Measurements from ENCODE around the gene RING1.
A peak's percentile ranks its signal among the peaks of the same experiment; 100 is the strongest.

RING1 gene

DNA sequence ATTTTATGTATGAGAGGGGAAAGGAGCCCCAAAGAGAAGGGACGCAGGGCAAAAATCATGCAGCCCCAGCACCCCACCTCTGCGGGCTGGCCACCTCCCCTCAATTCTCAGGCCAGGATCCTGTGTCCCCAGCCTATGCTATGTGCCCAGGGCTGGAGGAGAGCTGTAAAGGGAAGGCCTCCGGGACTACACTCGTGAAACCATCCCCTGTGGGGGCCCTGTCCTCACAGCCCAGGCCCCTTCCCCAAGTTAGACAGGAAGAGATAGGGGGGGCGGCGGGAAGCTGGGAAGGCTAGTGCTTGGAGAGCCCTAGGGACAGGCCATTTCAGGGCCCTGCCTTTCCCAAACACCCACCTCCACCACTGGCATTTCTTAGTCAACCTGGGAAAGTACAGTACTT lies 14.7 kb upstream of the RING1 start:
- no peak for DNase-seq

DNA sequence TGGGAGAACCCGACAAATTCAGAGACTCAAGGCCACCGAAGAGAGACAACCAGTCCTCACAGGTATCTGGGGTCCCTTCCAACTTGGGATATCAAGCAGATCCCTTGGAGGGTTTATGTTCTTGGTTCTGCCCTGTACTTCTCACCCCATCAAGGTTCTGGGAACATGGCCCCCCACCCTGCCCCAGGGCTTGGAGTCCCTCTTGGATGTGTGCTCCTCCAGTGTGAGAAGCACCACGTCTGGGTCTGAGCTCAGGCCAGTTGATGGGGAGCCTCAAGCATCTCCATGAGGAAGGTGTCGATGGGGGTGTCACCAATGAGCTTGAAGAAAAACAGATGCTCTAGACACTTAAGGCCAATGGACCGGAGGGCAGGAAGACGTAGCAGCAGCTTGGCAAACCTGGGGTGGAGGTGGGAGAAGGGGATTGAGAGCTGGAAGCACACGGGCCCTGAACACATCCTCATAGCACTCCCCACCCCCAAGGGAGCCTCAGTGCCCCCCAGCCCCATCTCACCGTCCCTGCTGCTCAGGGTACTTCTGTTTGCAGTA lies 13.8 kb upstream of the RING1 start:
- DNase-seq: no peak

DNA sequence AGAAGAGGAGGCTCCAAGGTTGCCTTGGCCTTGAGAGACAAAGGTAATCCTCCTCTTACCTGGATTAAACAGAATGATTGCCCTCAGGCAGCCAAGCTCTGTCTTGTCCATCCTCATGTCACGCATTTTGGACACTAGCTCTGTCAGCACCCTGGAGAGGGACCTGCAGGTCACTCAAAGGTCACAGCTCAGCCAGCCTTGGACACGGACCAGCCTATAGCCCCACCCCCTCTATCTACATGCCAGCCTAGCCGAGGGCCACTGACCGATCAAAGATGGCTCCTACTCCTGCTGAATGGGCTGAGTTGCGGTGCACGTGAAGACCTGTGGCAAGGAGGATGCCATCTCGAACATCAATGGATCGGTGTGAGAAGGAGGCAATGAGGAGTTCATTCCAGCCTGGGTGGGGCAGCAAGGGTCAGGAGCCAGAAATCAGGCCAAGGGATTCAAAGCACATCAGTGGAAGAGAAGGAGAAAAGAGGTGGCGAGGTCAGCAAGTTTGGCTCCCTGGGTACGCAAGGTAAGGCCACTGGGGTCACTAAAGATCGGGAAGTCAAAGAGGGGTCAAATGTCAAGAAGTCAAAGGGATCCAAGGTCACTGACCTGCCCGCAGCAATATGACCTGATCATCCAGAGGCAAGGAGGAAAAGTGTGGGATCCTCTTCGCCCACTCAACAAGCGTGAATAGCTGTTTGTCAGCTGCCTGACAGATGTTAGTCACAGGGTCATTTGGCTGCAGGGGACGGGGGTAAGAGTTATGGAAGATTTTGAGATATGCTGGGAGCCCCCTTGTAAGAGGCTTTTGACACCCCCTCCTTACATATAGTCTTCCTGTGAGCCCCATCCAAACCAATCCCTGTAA lies 12.8 kb upstream of the RING1 start:
- DNase-seq: no peak

DNA sequence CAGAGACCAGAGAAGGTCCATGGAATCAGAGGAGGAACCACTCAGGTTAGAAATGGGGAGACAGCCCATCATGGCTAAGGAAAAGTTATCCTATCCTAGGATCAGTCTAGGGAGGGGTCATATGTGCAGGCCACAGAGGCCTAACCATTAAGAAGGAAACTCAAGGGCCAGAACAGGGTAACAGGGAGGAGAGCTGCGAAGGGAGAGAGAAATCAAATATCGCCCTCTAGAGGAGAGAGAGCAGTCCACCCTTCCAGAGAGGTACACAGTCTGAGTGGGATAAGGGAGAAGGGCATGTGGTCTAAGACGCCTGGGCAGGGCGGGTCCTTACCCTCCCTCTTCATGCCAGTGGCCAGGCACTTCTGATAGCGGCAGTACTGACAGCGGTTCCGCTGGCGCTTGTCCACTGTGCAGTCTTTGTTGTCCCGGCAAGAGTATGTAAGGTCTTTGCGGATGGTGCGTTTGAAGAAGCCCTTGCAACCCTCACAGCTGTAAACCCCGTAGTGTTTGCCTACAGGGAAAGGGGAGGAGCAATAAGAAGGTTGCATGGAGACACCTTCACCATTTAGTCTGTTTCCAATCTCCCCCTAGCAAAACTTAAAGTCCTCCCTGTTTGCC lies 10.8 kb upstream of the RING1 start:
- no peak for DNase-seq

DNA sequence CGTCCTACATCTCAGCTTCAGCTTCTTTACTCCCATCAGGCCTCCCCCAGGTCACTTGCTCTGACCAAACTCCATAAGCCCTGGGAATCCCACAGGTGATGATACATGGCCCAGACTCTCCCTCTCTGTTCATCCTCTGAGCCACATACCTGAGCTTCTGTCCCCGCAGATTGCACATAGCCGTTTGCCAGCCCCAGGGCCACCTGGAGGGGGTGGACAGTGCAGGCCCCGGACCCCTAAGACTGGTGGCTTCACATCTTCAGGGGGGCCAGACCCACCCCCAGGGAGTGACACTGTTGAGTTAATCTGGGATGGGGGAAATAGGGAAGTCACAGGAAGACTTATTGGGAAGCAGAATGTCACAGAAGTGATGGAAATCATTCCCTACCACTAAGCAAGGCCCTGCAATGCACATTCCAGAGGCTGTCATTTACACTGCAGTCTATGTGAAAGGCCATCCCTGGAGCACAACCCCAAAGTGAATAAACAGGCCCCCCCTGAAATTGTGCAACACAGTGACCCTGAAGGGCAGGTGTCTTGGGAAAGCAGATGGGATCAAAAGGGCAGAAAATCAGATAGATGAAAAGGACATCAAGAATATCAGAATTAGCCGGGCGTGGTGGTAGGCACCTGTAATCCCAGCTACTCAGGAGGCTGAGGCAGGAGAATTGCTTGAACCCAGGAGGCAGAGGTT lies 10.0 kb upstream of the RING1 start:
- no peak for DNase-seq

DNA sequence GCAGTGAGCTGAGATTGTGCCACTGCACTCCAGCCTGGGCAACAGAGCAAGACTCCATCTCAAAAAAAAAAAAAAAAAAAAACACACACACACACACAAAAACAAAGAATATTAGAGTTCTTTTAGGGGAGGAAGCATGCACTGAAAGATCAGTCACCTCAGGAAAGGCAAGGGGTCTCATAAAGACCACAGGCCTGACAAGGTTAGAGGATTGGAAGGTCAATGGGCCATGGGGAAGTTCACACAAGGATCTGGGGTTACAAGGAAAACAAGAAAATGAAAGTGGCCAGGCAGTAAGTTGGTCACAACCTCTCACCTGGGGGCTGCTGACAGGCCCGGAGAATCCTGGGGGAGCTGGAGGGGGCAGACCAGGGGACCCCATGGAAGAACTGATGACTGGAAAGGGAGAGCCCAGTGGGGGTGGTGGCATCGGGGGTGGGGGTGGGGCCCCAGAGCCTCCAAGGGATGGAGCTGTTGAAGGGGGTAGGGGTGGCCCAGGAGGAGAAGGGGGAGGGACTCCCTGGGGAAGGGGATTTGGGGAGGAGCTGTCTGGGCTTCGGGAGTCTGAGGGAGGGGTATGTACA lies 9.4 kb upstream of the RING1 start:
- no peak for DNase-seq

DNA sequence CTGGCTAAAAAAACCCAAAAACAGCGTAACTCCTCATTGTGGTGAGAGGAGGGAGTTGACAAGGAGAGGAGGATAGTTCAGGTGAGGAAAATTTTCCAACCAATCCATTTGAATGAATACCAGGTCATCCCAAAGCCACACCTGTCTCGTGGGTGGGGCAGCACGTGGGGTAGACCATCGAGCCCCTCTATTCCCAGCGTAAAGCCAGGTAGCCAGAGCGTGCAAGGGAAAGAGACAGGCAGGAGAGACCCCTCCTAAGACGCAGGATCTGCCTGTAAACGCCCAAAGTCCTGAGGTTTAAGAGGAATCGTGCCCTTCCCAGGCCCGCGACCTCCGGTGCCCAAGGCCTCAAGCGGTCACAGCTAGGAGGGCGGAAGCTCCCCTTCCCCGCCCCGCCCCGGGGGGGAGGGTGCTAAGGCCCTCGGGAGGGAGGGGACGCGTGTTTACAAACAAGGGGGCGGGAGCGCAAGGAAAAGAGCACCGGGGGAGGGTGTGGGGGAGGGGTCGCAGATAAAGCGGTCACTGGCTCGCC lies 8.5 kb upstream of the RING1 start:
- DNase-seq: no peak

DNA sequence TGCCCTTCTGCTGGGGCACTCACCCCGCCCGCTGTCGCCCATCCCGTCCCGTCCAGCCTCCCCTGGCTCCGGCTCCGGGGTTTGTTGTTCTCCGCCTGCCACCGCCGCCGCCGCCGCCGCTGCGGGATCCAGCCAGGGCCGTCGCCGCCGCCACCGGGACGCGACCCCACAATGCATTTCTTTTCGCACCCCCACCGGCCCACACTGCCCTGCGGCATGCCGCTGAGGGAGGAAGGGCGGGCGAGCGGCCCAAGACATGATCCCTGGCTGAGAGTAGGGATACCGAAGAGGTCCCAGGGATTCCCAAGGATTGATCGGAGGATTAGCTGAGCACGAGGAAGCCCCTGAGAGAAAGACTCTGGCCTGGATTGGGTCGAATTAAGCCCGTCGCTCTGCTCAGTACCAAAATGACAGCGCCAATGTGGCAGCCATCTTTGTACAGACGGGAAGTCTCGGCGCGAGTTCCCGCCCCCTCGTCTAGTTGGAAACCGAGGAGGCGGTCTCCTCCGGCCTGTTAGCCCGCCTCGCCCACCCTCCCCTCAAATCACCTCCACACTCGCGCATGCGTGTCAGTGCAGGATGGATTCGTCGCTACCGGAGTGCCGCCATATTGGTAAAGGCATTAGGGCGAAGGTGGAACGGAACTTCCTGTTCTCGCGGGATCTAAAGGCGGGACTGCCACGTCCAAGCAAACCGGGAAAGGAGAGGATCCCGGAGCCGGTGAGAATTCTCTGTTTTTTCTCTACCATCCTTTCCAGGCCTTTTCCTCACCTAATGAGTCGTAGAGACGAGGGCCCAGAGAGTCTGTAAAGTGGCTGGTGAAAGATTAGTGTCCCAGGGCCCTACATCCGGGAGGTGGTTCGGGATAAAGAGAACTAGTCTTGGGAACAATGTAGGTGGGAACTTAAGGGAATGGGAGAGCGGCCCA lies 7.8 kb upstream of the RING1 start, which contains the start of the genes RXRB and SLC39A7:
Gene RXRB (minus strand): TSS at position 447 of the 928 bp plus-strand sequence. CDS start 189 bp downstream, at position 258.
Gene SLC39A7 (plus strand): TSS at position 649 of the 928 bp plus-strand sequence. CDS start 379 bp downstream, outside the sequence.
- DNase-seq: peak; percentile 74

DNA sequence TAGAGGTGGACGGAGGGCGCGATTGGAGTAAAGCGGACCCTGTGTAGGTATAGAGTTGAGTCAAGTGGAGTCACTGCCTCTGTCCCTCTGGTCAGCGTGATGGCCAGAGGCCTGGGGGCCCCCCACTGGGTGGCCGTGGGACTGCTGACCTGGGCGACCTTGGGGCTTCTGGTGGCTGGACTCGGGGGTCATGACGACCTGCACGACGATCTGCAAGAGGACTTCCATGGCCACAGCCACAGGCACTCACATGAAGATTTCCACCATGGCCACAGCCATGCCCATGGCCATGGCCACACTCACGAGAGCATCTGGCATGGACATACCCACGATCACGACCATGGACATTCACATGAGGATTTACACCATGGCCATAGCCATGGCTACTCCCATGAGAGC lies 7.2 kb upstream of the RING1 start:
- DNase-seq: no peak

DNA sequence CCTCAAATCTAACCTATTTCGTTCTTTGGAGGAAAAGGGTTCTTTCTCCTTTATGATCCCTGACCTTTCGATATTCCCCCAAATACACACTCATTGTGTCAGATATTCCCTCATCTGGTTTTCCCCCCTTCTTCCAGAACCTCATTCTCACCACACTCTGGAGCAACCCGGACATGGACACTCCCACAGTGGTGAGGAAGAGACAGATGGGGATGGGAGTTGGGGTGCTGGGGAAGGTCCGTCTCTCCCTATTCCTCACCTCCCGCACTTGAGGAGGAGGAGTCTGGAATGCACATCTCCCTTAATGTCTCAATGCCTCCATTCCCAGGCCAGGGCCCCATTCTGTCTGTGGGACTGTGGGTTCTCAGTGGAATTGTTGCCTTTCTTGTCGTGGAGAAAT lies 6.4 kb upstream of the RING1 start:
- no peak for DNase-seq

DNA sequence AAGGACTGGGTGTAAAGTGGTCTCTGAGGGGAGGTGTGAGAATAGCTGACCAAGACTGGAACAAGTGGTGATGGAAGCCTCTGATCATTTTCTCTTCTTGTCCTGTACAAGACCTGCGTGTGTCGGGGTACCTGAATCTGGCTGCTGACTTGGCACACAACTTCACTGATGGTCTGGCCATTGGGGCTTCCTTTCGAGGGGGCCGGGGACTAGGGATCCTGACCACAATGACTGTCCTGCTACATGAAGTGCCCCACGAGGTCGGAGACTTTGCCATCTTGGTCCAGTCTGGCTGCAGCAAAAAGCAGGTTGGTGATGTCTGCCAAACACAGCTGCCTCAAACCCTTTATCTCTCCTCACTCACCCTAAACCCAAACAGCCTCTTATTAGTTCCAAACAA lies 5.5 kb upstream of the RING1 start:
- DNase-seq: no peak

DNA sequence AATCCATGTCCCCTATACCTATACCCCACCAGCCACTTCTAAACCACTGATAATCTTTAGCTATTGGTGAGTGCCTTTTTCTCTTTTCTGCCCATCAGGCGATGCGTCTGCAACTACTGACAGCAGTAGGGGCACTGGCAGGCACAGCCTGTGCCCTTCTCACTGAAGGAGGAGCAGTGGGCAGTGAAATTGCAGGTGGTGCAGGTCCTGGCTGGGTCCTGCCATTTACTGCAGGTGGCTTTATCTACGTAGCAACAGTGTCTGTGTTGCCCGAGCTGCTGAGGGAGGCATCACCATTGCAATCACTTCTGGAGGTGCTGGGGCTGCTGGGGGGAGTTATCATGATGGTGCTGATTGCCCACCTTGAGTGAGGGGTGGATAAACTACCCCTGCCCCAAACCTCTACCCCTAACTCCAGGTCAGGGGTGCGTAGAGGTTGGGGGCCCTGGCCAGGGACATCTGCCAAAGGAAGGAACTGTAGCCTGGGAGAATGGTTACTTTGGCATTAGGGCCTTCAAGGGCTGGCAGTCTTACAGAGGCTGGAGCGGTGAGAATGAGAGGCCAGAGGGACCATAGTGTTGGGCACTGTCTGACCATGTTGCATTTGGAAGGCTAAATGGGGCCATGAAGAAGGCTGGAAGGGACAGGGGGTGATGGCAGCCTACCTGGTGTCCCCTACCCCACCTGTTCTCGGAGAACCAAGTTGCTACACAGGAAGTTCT lies 4.7 kb upstream of the RING1 start:
- DNase-seq: no peak

DNA sequence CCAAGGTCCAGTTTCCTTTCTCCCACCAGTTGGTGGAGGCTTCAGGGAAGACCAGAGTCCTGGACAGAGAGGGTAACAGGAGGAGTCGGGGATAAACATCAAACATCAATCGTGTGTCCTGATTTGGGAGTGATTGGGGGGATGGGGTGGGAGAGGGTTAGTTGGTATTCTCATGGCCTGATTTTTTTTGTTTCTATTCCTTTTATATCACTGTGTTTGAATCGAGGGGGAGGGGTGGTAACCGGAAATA lies 4.2 kb upstream of the RING1 start:
- DNase-seq: no peak

DNA sequence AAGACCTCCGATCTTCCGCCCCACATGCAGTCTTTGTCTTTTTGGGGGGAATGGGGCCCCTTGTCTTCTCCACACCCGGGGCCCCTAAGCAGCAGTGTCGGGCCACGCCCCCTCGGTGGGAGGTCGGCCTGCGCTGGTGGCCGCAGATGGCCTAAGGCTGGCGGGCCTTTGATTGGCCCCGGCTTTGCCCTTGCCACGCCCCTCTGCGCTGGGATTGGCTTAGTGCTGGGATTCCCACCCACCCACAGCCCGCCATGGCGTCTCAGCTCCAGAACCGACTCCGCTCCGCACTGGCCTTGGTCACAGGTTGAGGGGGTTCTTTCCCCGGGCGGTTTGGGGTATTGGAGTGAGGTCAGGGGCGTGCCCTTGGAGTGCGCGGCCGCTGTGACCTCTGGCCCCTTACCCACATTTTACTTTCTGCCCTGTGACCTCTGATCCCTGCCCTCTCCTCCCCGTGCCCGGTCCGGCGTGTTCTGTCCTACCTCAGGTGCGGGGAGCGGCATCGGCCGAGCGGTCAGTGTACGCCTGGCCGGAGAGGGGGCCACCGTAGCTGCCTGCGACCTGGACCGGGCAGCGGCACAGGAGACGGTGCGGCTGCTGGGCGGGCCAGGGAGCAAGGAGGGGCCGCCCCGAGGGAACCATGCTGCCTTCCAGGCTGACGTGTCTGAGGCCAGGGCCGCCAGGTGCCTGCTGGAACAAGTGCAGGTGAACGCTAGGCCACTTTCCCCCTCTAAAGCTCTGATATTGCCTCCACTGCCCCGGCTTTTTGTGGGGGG lies 3.7 kb upstream of the RING1 start, which contains the start of gene HSD17B8:
Gene HSD17B8 (plus strand): TSS at position 241 of the 776 bp plus-strand sequence. CDS start 14 bp downstream, at position 255.
- DNase-seq: no peak

DNA sequence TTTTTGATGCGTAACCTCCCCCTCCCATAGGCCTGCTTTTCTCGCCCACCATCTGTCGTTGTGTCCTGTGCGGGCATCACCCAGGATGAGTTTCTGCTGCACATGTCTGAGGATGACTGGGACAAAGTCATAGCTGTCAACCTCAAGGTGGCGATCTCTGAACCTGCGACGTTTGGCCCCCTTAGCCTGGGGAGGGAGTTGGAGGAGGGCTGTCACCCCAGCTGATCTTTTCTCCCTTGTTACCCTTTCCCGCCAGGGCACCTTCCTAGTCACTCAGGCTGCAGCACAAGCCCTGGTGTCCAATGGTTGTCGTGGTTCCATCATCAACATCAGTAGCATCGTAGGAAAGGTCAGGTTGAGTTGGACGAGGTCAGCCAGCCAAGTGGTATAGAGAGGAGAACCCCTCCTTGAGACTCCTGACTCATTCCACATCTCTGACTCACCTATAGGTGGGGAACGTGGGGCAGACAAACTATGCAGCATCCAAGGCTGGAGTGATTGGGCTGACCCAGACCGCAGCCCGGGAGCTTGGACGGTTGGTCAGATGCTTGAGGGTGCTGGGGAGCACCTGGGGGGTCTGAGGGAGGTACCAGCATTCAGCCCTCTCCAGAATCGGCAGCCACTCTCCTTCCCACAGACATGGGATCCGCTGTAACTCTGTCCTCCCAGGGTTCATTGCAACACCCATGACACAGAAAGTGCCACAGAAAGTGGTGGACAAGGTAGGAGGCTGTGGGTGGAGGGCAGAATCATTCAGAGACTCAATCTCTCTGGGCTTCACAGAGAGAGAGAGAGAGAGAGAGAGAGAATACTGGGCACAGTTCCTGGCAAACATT lies 2.9 kb upstream of the RING1 start:
- DNase-seq: no peak

DNA sequence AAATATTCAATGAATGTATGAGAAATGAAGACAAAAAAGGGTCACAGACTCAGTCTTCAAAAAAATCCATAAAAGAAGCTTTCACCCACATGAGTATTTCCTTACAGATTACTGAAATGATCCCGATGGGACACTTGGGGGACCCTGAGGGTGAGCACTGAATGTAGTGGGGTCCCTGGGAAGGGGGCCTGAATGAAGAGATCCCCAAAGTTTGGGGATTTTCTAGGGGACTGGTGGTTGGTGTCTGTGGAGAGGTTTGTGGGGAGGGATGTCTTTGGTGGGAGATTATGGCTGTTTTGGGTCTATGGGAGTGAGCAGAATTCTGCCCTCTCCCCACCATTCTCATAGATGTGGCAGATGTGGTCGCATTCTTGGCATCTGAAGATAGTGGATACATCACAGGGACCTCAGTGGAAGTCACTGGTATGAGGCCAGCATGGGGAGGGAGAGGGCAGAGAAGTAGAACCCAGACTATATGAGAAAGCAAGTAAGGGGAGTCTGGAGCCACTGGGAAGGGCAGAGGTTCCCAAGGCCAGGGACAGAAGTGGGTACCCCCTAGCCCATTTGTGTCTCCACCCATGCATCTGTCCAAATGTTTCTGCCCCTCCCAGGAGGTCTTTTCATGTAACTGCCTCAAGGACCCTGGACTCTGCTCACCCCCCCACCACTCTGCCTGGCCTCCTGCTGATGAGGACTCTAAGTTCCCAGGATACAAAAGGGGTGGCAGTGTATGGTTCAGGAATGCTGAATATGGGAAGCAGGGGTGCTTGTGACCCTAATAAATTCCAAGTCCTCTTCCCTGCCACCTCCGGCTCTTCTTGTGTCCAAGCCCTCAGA lies 2.1 kb upstream of the RING1 start:
- DNase-seq: no peak

DNA sequence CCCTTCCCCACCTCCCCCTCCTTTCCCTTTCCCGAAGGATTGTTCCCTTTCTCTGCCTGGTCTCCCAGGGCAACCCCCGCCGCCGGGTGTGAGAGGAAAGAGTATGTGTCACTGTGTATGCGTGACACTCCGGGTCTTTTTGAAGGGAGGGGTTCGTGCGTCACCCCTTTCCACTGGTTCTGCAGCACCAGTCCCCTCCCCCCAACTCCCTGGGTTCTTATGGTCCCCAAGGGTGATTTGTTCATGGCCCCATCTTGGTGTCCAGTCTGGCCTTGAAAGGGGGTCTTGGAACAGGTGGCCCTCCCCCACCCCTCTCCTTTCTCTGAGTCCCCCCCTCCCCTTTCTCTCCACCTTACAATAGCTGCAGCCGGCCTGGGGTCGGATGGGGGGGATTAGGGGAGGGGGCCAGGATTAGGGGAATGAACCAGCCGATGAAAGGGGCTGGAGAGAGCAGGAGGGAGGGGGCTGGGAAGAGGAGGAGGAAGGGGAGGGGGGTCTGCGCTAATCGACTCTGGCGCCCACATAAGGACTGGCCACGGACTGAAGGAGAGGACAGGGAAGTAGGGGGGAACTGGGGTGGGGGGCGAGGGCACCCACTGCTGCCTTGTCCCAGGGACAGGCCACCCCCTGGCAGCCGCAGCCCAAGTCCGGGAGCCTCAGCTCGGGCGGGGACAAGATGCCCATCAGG lies 1.3 kb upstream of the RING1 start:
- no peak for DNase-seq
